Measurements from ENCODE around the gene CEP19. TPM values are rescaled to one million over a fixed set of nuclear protein-coding genes. Genes with fewer than 3 reads are reported as not detected.

Gene CEP19, protein sequence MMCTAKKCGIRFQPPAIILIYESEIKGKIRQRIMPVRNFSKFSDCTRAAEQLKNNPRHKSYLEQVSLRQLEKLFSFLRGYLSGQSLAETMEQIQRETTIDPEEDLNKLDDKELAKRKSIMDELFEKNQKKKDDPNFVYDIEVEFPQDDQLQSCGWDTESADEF
- 5.3 and 5.5 TPM in 2 replicates for total RNA-seq

- intact Hi-C loops (cut with micrococcal nuclease) = loop anchor here (1.0 to 10.0 kb wide), 13 partner anchors 15 to 505 kb away; partner anchors contain the start of genes DYNLT2B, FBXO45, NCBP2 and PAK2
These were observed at the start of gene CEP19, which contains the start of gene PIGX for GRCh38 chr3:196711838-196712513. Gene CEP19, minus strand, starts transcription at chr3:196712250. Its CDS starts 3,593 bp downstream, at chr3:196708657. Gene PIGX, plus strand, starts transcription at chr3:196712377.

DNA sequence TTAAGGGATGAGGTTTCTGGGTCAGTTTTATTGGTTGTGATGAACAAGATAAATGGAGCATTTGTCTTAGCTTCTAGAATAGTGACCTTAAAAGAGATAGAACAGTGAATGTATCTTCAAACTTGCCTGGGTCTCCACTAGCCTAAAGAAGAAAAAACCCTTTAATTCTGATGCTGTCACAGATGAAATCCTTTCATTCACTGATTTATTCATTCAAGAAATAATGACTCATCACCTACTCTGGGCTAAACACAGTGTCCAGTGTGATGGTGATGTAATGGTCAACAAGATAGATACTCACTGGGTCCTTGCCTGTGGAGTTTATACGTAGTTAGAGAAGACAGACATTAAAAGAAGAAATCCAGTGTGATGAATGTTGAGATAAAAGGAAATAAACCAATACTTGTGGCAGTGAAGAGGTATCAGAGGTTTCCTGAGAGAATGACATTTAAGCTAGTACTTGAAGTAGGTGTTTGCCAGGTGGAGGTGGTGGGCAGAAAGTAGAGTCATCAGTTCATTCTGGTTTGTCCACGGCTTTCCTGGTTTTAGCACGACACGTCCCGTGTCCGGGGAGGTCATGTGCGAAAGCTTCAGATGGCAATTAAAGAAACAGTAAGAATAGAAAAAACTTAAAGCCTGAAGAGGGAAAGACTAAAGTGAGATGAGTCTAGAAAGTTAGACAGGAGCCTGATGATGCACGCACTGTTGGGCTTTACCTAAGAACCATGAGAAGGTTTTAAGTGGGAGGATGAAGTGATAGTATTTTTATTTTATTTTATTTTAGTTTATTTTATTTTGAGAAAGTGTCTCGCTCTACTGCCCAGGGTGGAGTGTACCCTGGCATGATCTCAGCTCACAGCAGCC lies 46.1 kb upstream of the CEP19 start:
- intact Hi-C loops (cut with micrococcal nuclease) = no loop called here

- intact Hi-C loops (cut with micrococcal nuclease) = no loop called here
These were observed 44.7 kb upstream of the CEP19 start for GRCh38 chr3:196756732-196757131.

GRCh38 chr3:196754091-196754981 lies 42.3 kb upstream of the CEP19 start:
- intact Hi-C loops (cut with micrococcal nuclease) = no loop called here

GRCh38 chr3:196753201-196753600 lies 41.2 kb upstream of the CEP19 start:
- intact Hi-C loops (cut with micrococcal nuclease) = no loop called here

DNA sequence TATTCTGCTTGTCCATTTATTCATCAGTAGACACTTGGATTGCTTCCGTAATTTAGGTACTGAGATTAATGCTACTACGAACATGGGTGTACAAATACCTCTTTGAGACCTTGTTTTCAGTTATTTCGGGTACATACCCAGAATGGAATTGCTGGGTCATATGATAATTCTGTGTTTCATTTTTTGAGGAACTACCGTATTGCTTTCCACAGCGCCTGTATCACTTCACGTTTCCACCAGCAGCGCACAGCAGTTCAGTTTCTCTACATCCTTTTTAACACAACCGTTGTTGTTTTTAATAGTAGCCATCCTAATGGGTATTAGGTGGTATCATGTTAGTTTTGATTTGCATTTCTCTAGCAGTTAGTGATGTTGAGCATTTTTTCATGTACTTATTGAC lies 37.1 kb upstream of the CEP19 start:
- intact Hi-C loops (cut with micrococcal nuclease) = loop anchor here (2.0 to 10.0 kb wide), 2 partner anchors 14 to 806 kb away; partner anchors contain the start of gene BDH1

DNA sequence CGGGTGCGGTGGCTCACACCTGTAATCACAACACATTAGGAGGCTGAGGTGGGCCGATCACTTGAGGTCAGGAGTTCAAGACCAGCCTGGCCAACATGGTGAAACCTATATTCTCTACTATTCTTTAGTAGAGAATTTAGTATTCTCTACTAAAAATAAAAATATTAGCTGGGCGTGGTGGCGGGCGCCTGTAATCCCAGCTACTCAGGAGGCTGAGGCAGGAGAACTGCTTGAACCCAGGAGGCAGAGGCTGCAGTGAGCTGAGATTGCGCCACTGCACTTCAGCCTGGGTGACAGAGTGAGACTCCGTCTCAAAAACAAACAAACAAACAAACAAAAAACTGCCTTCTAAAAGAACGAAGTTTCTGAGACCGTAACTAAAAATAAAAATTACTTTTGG lies 31.5 kb upstream of the CEP19 start:
- intact Hi-C loops (cut with micrococcal nuclease) = loop anchor here (5.0 to 10.0 kb wide), 2 partner anchors 554 to 811 kb away; partner anchors contain the start of genes BDH1 and DLG1

DNA sequence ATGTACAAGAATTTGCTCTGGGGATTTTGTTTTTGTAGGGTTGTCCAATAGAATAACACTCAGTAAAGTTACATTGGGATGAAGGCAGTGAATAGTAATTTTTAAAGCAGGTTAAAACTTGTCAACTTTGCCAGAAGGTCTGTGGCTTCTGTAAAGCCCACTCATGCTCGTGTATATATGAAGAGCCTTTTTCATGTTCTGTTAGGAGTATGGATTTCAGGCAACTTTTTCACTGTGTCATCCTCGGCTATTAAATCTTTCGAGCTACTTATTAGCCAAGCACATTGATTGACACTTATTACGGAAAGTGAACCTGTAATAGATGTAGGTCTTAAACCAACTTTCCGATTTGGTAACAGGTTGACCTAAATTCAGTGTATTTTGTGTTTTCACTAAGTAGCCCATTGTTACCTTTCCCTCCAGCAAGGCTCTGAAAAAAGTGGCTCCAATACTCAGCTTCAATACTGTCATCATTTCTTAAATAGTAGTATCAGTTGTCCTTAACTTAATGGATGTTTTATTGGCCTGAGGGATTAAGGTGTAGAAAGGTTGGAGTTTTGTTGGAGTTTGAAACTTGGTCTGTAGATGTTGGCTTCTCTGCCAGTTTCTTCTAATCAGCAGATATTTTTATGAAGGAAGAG lies 29.3 kb upstream of the CEP19 start:
- intact Hi-C loops (cut with micrococcal nuclease) = loop anchor here (5.0 to 10.0 kb wide), 2 partner anchors 556 to 813 kb away; partner anchors contain the start of genes BDH1 and DLG1

- intact Hi-C loops (cut with micrococcal nuclease) = loop anchor here (1.0 to 10.0 kb wide), 4 partner anchors 64 to 814 kb away; partner anchors contain the start of genes BDH1 and DLG1
These were observed 28.6 kb upstream of the CEP19 start for GRCh38 chr3:196740481-196741248.

- intact Hi-C loops (cut with micrococcal nuclease) = loop anchor here (1.0 to 10.0 kb wide), 12 partner anchors 13 to 815 kb away; partner anchors contain the start of genes BDH1, CEP19, DLG1 and FBXO45
These were observed 27.8 kb upstream of the CEP19 start, which contains the start of gene PAK2 for GRCh38 chr3:196739671-196740480. Gene PAK2, plus strand, starts transcription at chr3:196739857. Its CDS starts 42,790 bp downstream, at chr3:196782647.

DNA sequence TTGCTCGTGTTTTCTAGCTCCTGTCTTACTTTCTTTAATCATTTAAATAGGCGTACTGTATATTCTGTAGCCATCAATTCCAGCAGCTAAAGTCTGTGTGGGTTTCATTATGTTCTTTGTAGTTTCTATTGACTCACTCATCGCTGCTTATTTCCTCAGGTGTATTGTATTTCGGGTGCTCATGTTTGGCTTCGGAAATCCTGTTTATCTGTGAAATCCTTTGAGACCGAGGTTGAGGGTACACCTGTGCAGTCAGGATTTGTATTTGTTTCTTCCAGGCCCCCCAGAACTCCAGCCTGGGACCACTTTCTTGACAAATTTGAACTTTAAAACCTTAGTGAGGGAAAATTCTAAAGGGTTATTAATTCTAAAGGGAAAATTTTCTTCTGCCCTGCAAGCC lies 25.6 kb upstream of the CEP19 start:
- intact Hi-C loops (cut with micrococcal nuclease) = no loop called here

DNA sequence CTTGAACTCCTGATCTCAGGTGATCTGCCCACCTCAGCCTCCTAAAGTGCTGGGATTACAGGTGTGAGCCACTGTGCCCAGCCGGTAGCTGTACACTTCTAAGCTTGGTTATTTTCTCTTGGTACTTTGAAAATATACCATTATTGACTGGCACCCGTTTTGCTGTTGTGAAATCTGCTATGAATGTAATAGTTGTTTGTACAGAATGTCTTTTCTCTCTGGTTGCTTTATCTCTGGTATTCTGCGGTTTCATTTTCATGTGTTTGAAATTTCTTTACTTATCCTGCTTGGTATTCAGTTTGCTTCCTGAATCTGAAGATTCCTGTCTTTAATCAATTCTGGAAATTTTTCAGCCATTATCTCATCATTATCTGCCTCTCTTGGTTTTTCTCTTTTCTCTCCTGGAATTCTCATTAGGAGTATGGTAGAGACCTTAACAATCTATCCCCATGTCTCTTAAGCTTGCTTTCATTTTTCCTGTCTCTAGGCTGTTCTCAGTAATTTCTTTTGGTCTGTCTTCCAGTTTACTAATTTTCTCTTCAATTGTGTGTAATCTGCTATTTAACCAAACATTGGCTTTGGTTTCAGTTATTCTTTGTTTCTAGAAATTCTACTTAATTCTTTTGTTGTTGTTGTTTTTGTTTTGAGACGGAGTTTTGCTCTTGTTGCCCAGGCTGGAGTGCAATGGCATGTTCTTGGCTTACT lies 24.8 kb upstream of the CEP19 start:
- intact Hi-C loops (cut with micrococcal nuclease) = no loop called here

DNA sequence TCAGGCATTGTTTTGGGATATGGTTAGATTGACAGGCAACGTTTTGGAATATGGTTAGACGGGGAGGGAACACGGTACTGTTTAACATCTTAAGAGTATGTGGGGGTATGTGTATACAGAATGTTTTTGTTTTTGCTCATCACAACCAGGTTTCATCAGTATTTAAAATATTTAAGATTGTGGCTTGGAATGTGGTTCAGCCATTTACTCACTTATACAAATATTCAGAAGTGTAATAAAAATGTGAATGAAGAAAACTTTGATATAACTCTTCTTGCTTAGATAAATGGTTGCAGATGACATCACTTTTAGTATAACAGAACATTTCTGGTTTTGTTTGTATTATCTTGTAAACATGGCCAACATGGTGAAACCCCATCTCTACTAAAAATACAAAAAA lies 23.7 kb upstream of the CEP19 start:
- intact Hi-C loops (cut with micrococcal nuclease) = no loop called here

- intact Hi-C loops (cut with micrococcal nuclease) = loop anchor here (1.0 kb wide), 2 partner anchors 12 to 15 kb away; partner anchors contain the start of genes CEP19, PAK2 and PIGX
These were observed 15.0 kb upstream of the CEP19 start for GRCh38 chr3:196726788-196727675.

DNA sequence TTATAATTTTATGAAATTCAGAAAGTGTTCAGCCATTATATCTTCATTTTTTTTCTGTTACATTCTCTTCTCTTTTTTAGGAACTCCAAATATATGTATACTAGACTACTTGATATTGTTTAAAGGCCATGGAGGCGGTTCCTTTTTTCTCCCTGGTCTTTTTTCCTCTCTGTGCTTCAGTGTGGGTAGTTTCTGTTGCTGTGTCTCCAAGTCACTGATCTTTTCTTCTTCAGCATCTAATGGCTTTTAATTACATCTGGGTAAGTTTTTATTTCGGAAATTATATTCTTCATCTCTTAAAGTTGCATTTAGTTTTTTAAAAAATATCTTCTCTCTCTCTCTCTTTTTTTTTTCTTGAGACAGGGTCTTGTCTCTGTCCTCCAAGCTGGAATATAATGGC lies 9.0 kb upstream of the CEP19 start:
- intact Hi-C loops (cut with micrococcal nuclease) = no loop called here

DNA sequence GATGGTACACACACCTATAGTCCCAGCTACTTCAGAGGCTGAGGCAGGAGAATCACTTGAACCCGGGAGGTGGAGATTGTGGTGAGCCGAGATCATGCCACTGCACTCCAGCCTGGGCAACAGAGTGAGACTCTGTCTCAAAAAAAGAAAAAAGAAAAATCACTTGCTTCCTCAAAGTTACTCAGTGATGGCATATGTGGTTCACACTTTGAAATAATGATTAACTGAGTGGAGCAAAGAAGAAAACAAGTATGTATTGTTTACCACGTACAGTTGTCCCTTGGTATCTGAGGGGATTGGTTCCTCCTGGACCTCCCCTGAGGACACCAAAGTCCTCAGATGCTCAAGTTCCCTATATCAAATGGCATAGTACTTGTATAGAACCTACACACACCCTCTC lies 5.1 kb upstream of the CEP19 start:
- intact Hi-C loops (cut with micrococcal nuclease) = loop anchor here (10.0 kb wide), 1 partner anchor 402 kb away; the partner anchor contains the start of gene DYNLT2B

All from T-helper 1 cell treated with Interleukin-12 subunit alpha and Interleukin-12 subunit beta and Interleukin-4 antibody, amounts not matched to agents 30 ng/mL and 1 ng/mL, for 36 hours (primary cell).